Measurements from ENCODE around the gene MSRB2.

DNA sequence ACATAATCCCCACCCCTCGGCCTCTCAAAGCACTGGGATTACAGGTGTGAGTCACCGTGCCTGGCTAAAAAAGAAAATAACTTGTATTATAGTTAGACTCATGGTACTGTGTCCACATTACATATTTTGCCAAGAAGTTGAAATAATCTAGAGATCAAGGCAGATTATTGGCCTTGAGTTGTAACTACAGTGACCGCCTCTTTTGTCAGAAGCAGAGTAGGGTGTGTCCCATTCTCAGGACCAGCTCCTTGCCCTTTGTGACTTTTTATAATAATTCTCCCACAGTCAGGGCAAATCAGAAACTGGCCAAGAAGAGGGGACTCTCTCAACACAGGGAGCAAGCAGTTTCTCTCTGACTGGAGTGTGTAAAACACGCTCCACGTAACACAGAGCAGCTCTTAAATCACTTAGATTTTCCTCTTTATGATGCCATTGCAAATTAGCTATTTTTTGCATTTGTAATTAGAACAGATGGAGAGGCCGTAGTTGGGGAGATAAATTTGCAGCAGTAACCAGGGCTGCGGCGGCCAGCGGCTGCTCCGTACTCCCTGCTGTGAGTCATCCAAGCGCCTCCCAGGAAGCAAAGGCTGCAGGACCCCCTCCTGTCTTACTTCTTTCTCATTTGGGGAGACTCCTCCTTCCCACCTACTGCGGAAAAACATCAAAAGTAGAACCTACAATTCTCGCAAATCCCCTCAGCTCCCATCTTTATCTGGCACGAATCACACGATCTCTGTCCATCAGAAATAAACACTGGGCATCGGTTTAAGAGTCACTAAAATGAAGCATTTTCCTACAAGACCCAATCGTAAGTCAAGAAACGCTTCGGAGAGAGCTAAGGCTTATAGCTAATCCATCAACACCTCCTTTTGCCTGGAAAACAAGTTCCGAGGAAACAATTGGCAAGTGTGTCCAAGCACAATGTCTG, 32.1 kb upstream of the MSRB2 start:
- TF ChIP-seq, protein P1, sequence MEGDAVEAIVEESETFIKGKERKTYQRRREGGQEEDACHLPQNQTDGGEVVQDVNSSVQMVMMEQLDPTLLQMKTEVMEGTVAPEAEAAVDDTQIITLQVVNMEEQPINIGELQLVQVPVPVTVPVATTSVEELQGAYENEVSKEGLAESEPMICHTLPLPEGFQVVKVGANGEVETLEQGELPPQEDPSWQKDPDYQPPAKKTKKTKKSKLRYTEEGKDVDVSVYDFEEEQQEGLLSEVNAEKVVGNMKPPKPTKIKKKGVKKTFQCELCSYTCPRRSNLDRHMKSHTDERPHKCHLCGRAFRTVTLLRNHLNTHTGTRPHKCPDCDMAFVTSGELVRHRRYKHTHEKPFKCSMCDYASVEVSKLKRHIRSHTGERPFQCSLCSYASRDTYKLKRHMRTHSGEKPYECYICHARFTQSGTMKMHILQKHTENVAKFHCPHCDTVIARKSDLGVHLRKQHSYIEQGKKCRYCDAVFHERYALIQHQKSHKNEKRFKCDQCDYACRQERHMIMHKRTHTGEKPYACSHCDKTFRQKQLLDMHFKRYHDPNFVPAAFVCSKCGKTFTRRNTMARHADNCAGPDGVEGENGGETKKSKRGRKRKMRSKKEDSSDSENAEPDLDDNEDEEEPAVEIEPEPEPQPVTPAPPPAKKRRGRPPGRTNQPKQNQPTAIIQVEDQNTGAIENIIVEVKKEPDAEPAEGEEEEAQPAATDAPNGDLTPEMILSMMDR (conservative IDR thresholded peaks at IDR 0.05; ENCODE audit: low read depth in 2 of 2): no peak
- TF ChIP-seq, protein P2, sequence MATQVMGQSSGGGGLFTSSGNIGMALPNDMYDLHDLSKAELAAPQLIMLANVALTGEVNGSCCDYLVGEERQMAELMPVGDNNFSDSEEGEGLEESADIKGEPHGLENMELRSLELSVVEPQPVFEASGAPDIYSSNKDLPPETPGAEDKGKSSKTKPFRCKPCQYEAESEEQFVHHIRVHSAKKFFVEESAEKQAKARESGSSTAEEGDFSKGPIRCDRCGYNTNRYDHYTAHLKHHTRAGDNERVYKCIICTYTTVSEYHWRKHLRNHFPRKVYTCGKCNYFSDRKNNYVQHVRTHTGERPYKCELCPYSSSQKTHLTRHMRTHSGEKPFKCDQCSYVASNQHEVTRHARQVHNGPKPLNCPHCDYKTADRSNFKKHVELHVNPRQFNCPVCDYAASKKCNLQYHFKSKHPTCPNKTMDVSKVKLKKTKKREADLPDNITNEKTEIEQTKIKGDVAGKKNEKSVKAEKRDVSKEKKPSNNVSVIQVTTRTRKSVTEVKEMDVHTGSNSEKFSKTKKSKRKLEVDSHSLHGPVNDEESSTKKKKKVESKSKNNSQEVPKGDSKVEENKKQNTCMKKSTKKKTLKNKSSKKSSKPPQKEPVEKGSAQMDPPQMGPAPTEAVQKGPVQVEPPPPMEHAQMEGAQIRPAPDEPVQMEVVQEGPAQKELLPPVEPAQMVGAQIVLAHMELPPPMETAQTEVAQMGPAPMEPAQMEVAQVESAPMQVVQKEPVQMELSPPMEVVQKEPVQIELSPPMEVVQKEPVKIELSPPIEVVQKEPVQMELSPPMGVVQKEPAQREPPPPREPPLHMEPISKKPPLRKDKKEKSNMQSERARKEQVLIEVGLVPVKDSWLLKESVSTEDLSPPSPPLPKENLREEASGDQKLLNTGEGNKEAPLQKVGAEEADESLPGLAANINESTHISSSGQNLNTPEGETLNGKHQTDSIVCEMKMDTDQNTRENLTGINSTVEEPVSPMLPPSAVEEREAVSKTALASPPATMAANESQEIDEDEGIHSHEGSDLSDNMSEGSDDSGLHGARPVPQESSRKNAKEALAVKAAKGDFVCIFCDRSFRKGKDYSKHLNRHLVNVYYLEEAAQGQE (IDR thresholded peaks at IDR 0.05; ENCODE audit: unreplicated experiment): no peak
- TF ChIP-seq EZH2phosphoT487 (IDR thresholded peaks at IDR 0.05; ENCODE audit: unreplicated experiment) (no peak), POLR2AphosphoS5 (IDR thresholded peaks at IDR 0.05; ENCODE audit: low read depth) (no peak)
